Endothelial cell of umbilical vein (primary cell): ENCODE data around the gene ARHGEF25. TPM values are rescaled to one million over a fixed set of nuclear protein-coding genes. Genes with fewer than 3 reads are reported as not detected.

Source experiments
- BruUV-seq: library from RNA; stranded (reverse); fragments of 400-500 nt; replicated peaks from 2 replicates; lab custom pipeline; 2021; lab: Mats Ljungman, UMichigan
- CTCF ChIA-PET: fragments of 300-600, 350-600 bp; sonication (Branson Sonifier 250); formaldehyde crosslinking; loops from one replicate; lab custom pipeline; 2021; ENCODE audit warnings: antibody characterized with exemption, inconsistent platforms; lab: Charles Lee
- POLR2A ChIA-PET: fragments of 300-600, 350-600 bp; sonication (Branson Sonifier 250); formaldehyde crosslinking; loops from one replicate; lab custom pipeline; 2021; ENCODE audit warnings: antibody characterized with exemption, inconsistent platforms; lab: Charles Lee
- DNase-seq: peaks from one replicate; pipeline ENCODE4 v3.0.0-alpha.2; 2011; ENCODE audit warnings: low read depth, low spot score
- FAIRE-seq: peaks from 2 replicates; lab custom pipeline; 2011; peaks lifted over from hg19 to GRCh38; lab: Jason Lieb, UNC
- H2AFZ ChIP-seq: 2 replicates; pipeline ENCODE4 v1.6.0; 2012; ENCODE audit warnings: low read depth, low read length, control low read depth, inconsistent platforms
- H3K27ac ChIP-seq: 2 replicates; pipeline ENCODE4 v1.5.1; 2011; ENCODE audit warnings: low read depth, mild to moderate bottlenecking, control low read depth, low read length, moderate library complexity; ENCODE audit not compliant: insufficient read depth
- H3K27me3 ChIP-seq, 2 experiments: 2 replicates each; pipeline versions ENCODE4 v1.6.0 to v1.6.1; 2011; ENCODE audit warnings: low read length in 2 of 2, mixed read lengths in 1 of 2; ENCODE audit not compliant: control insufficient read depth in 2 of 2, insufficient read depth in 2 of 2
- H3K36me3 ChIP-seq, 2 experiments: 2 replicates in 1 of 2; 3 replicates in 1 of 2; pipeline ENCODE4 v1.5.1; 2011; ENCODE audit warnings: low read length in 2 of 2, mild to moderate bottlenecking in 1 of 2, moderate library complexity in 1 of 2; ENCODE audit not compliant: control insufficient read depth in 2 of 2, insufficient read depth in 2 of 2; ENCODE audit errors: extremely low read depth in 1 of 2
- H3K4me1 ChIP-seq: 3 replicates; pipeline ENCODE4 v1.5.1; 2011; ENCODE audit warnings: mild to moderate bottlenecking, low read length; ENCODE audit not compliant: control insufficient read depth, insufficient read depth; ENCODE audit errors: extremely low read depth
- H3K4me2 ChIP-seq: 2 replicates; pipeline ENCODE4 v1.6.1; 2011; ENCODE audit warnings: low read length, control low read depth, mixed read lengths; ENCODE audit not compliant: insufficient read depth
- H3K4me3 ChIP-seq, 3 experiments: fragments of 200-600 bp in 1 of 3; sonication (generic), shearing (Covaris generic) in 1 of 3; replicated peaks in 1 of 3; 2 replicates each; pipeline ENCODE4 v1.5.1; 2011 to 2016; ENCODE audit warnings: control low read depth in 3 of 3, low read length in 3 of 3, mild to moderate bottlenecking in 2 of 3, inconsistent platforms in 1 of 3, low read depth in 1 of 3, moderate library complexity in 1 of 3; ENCODE audit not compliant: insufficient read depth in 1 of 3
- H3K79me2 ChIP-seq: 2 replicates; pipeline ENCODE4 v1.6.0; 2012; ENCODE audit warnings: low read length, inconsistent platforms; ENCODE audit not compliant: control insufficient read depth, insufficient read depth
- H3K9ac ChIP-seq: replicated peaks from 2 replicates; pipeline ENCODE3; 2011; ENCODE audit warnings: low read length, control low read depth; ENCODE audit not compliant: insufficient read depth; ENCODE audit errors: extremely low read depth
- H3K9me1 ChIP-seq: replicated peaks from 3 replicates; pipeline ENCODE4 v1.6.0; 2011; ENCODE audit warnings: mild to moderate bottlenecking, low read length; ENCODE audit not compliant: control insufficient read depth, insufficient read depth; ENCODE audit errors: extremely low read depth
- H3K9me3 ChIP-seq: replicated peaks from 2 replicates; pipeline ENCODE4 v1.5.1; 2012; ENCODE audit warnings: low read length, inconsistent platforms; ENCODE audit not compliant: control insufficient read depth, insufficient read depth
- H4K20me1 ChIP-seq: replicated peaks from 2 replicates; pipeline ENCODE3; 2011; ENCODE audit warnings: mild to moderate bottlenecking, low read length; ENCODE audit not compliant: control insufficient read depth, insufficient read depth; ENCODE audit errors: extremely low read depth
- CTCF ChIP-seq, 2 donors: IDR thresholded peaks; 1 replicate in 1 of 2; 2 replicates in 1 of 2; pipeline ENCODE4 v1.5.1; 2011; ENCODE audit warnings: low read length in 2 of 2, mild to moderate bottlenecking in 2 of 2, moderate library complexity in 2 of 2, control low read depth in 1 of 2, inconsistent platforms in 1 of 2, low read depth in 1 of 2; ENCODE audit not compliant: insufficient read depth in 1 of 2; ENCODE audit errors: extremely low read depth in 1 of 2
- EZH2 ChIP-seq: IDR thresholded peaks from 2 replicates; pipeline ENCODE4 v1.6.1; 2012; ENCODE audit warnings: borderline replicate concordance, low read depth, mild to moderate bottlenecking, moderate library complexity, low read length, inconsistent platforms; ENCODE audit not compliant: severe bottlenecking
- FOS ChIP-seq: IDR thresholded peaks from 2 replicates; pipeline ENCODE4 v1.6.1; 2011; ENCODE audit warnings: mild to moderate bottlenecking, low read length, moderate library complexity, borderline replicate concordance; ENCODE audit not compliant: insufficient read depth
- GATA2 ChIP-seq: IDR thresholded peaks from 2 replicates; pipeline ENCODE4 v1.7.0; 2011; ENCODE audit warnings: low read depth, mild to moderate bottlenecking, moderate library complexity, mixed read lengths, low read length; ENCODE audit not compliant: insufficient read length, insufficient read depth
- JUN ChIP-seq: IDR thresholded peaks from 2 replicates; pipeline ENCODE4 v1.6.1; 2011; ENCODE audit warnings: borderline replicate concordance, low read depth; ENCODE audit not compliant: insufficient read length, insufficient read depth
- MAX ChIP-seq: IDR thresholded peaks from 2 replicates; pipeline ENCODE4 v1.6.1; 2011; ENCODE audit not compliant: insufficient read depth, insufficient read length
- MYC ChIP-seq: IDR thresholded peaks from one replicate; pipeline ENCODE4 v1.6.1; 2011; ENCODE audit warnings: mild to moderate bottlenecking, low read depth, low read length
- POLR2A ChIP-seq: IDR thresholded peaks from 2 replicates; pipeline ENCODE4 v1.6.1; 2012; ENCODE audit warnings: low read depth, mild to moderate bottlenecking, control low read depth, low read length
- POLR2AphosphoS5 ChIP-seq: IDR thresholded peaks from 2 replicates; pipeline ENCODE4 v1.6.1; 2012; ENCODE audit warnings: low read depth, mild to moderate bottlenecking, control low read depth, low read length, moderate library complexity; ENCODE audit not compliant: insufficient read depth
- dilution Hi-C: fragments of 300-500 bp; cut with MboI; formaldehyde crosslinking; loops from one replicate; pipeline ENCODE4 v1.15.0; 2019; ENCODE audit warnings: low sequenced_read_pairs; ENCODE audit not compliant: extremely low pct_ligation_motif_present
- intact Hi-C: fragments of 100-400 bp; cut with micrococcal nuclease; formaldehyde crosslinking; loops from one replicate; pipeline ENCODE4 v1.10.0; 2022
- polyA plus RNA-seq, 4 experiments: library from polyadenylated mRNA; depleted of rRNA in 3 of 4; stranded (reverse) in 3 of 4; unstranded in 1 of 4; fragments of >200 nt; gene quantifications; 2 replicates each; pipeline versions ENCODE4 v1.2.1 to v1.2.3, GENCODE V29; 2011 to 2012; ENCODE audit warnings: missing spikeins in 1 of 4
- total RNA-seq: library from RNA; stranded (reverse); gene quantifications from 2 replicates; pipeline ENCODE4 v1.2.3, GENCODE V29; 2021

The ARHGEF25 gene
- total and polyA plus RNA-seq, 2 donors (not counting 3 experiments of a cell fraction or from before 2014, with no cell fraction given): 4.7 to 7.4 TPM

- H3K9me3 ChIP-seq: no peaks in the 10 kb centered on the region
- H3K9me1 ChIP-seq: no peaks in the 10 kb centered on the region
- no peak overlapping the region for H3K4me2 ChIP-seq
- BruUV-seq: no TSS peak
- dilution Hi-C loops: no loop called here
- no peaks in the 10 kb centered on the region for H3K36me3 ChIP-seq
- no peak overlapping the region for H3K4me3 ChIP-seq
- DNase-seq (no peak), FAIRE-seq (no peak)
- TF ChIP-seq EZH2: no peak
- no peak overlapping the region for H3K9ac ChIP-seq
- H2AFZ ChIP-seq: no peak overlapping the region
- POLR2A ChIA-PET: no interaction called here
- peaks cover 63 to 69% of the 10 kb centered on the region in 2 experiments for H3K27me3 ChIP-seq
- H3K4me1 ChIP-seq: peaks cover 5% of the 10 kb centered on the region
- no peak overlapping the region for H3K27ac ChIP-seq
- CTCF ChIA-PET: interaction anchor here (0.6 to 7.2 kb wide), 9 partner anchors 11 to 164 kb away, joined by 3 to 109 read pairs (median 5); partner anchors contain the start of genes ARHGEF25, B4GALNT1 and GLI1
- H3K79me2 ChIP-seq: no peaks in the 10 kb centered on the region
- no peaks in the 10 kb centered on the region for H4K20me1 ChIP-seq
- intact Hi-C loops: no loop called here
These were observed 11.3 kb downstream of the ARHGEF25 start for GRCh38 chr12:57622293-57623245.

GRCh38 chr12:57623385-57623784 lies 12.2 kb downstream of the ARHGEF25 start:
- dilution Hi-C loops: no loop called here
- FAIRE-seq (no peak), DNase-seq (no peak)
- no peak for TF ChIP-seq POLR2AphosphoS5
- no peak for TF ChIP-seq CTCF (IDR thresholded peaks at IDR 0.05; ENCODE audit: extremely low read depth in 1 of 2, insufficient read depth in 1 of 2, low read depth in 1 of 2, low read length in 2 of 2)
- no peak for TF ChIP-seq MYC
- no peak for TF ChIP-seq EZH2
- no peak for TF ChIP-seq POLR2A
- no peak for TF ChIP-seq JUN
- TF ChIP-seq FOS: no peak
- TF ChIP-seq MAX: no peak
- TF ChIP-seq GATA2: no peak
- peaks cover 64 to 77% of the 10 kb centered on the region in 2 experiments for H3K27me3 ChIP-seq
- no TSS peak for BruUV-seq
- H3K27ac ChIP-seq: no peak overlapping the region
- no peak overlapping the region for H3K9ac ChIP-seq
- intact Hi-C loops: no loop called here
- ChIA-PET POLR2A (no interaction called here), CTCF (interaction anchor here (0.6 to 7.2 kb wide), 4 partner anchors 10 to 42 kb away, joined by 3 to 109 read pairs (median 8); partner anchors contain the start of genes ARHGEF25 and B4GALNT1)
- no peak overlapping the region for H3K4me2 ChIP-seq
- H3K4me1 ChIP-seq: peaks cover 5% of the 10 kb centered on the region
- H3K4me3 ChIP-seq: no peak overlapping the region
- H2AFZ ChIP-seq: no peak overlapping the region
- H3K9me1 ChIP-seq: no peaks in the 10 kb centered on the region
- no peaks in the 10 kb centered on the region for H3K79me2 ChIP-seq
- no peaks in the 10 kb centered on the region for H4K20me1 ChIP-seq
- no peaks in the 10 kb centered on the region for H3K36me3 ChIP-seq
- H3K9me3 ChIP-seq: no peaks in the 10 kb centered on the region
